Transverse colon (tissue), 4 donors: ENCODE data around the gene BFSP2. TPM values are rescaled to one million over a fixed set of nuclear protein-coding genes. Genes with fewer than 3 reads are reported as not detected.
"Not testable (repeated sequence)": the region's sequence is repeated elsewhere in the genome, so short reads cannot be mapped to it uniquely, and the experiment has no call there.

Source experiments
- DNase-seq: peaks from one replicate; pipeline ENCODE4 v3.0.0-alpha.2; 2019
- H3K27ac ChIP-seq, 4 donors: fragments of 200-600 bp; sonication (generic); 2 replicates each; pipeline ENCODE4 v1.5.1; 2016 to 2018; ENCODE audit warnings: inconsistent platforms in 4 of 4
- H3K27me3 ChIP-seq: fragments of 200-600 bp; sonication (generic); 2 replicates; pipeline ENCODE4 v1.5.1; 2017; ENCODE audit warnings: inconsistent platforms
- H3K36me3 ChIP-seq, 4 donors: fragments of 200-600 bp; sonication (generic); 2 replicates each; pipeline ENCODE4 v1.5.1; 2017 to 2019; ENCODE audit warnings: inconsistent platforms in 4 of 4
- H3K4me1 ChIP-seq, 4 donors: fragments of 200-600 bp; sonication (generic); 2 replicates each; pipeline ENCODE4 v1.5.1; 2017 to 2020; ENCODE audit warnings: inconsistent platforms in 4 of 4
- H3K4me3 ChIP-seq, 4 donors: fragments of 200-600 bp; sonication (generic); 1 replicate in 1 of 4; 2 replicates in 3 of 4; pipeline versions ENCODE4 v1.5.1 to v1.6.1; 2017 to 2019; ENCODE audit warnings: inconsistent platforms in 4 of 4
- H3K9me3 ChIP-seq, 2 donors: fragments of 200-600 bp; sonication (generic); 2 replicates each; pipeline ENCODE4 v1.5.1; 2017 to 2019; ENCODE audit warnings: inconsistent platforms in 2 of 2
- CTCF ChIP-seq, 5 experiments: fragments of 200-600 bp in 3 of 5; fragments of 450-650 bp in 2 of 5; sonication (generic) in 3 of 5; IDR thresholded peaks; 1 replicate in 2 of 5; 2 replicates in 3 of 5; pipeline ENCODE4 v1.5.1; 2016 to 2017; ENCODE audit warnings: antibody characterized with exemption in 5 of 5, inconsistent platforms in 3 of 5, mild to moderate bottlenecking in 2 of 5, moderate library complexity in 1 of 5
- EP300 ChIP-seq: sonication (generic); formaldehyde crosslinking; IDR thresholded peaks from one replicate; pipeline ENCODE4 v1.6.1; 2017; ENCODE audit warnings: antibody characterized with exemption, low read depth
- POLR2A ChIP-seq: fragments of 450-650 bp; IDR thresholded peaks from one replicate; pipeline ENCODE4 v1.6.1; 2016; ENCODE audit warnings: antibody characterized with exemption, mild to moderate bottlenecking, moderate library complexity
- POLR2AphosphoS5 ChIP-seq, 3 donors: sonication (generic); formaldehyde crosslinking; IDR thresholded peaks; one replicate each; pipeline ENCODE4 v1.6.1; 2016; ENCODE audit warnings: antibody characterized with exemption in 3 of 3
- WGBS, 2 donors: methylation state at CpG; one replicate each; pipeline ENCODE4 v1.1.5; 2018; ENCODE audit warnings: low coverage in 1 of 2; 5-methylcytosine and 5-hydroxymethylcytosine counted together
- in situ Hi-C, 4 donors: fragments of 200-750 bp; cut with MboI; loops; one replicate each; pipeline versions ENCODE4 v1.15.0 to v1.15.1; 2017; ENCODE audit warnings: low sequenced_read_pairs in 3 of 4, low pct_ligation_motif_present in 1 of 4, low pct_unique_long_range_greater_than_20kb in 1 of 4
- intact Hi-C: fragments of 100-400 bp; cut with DNase I; formaldehyde crosslinking; loops from one replicate; pipeline ENCODE4 v1.15.1; 2023; ENCODE audit warnings: low total_unique reads
- total RNA-seq, 4 donors: library from RNA; depleted of rRNA; stranded (reverse); fragments of >200 nt; gene quantifications; one replicate each; pipeline ENCODE4 v1.1.0, GENCODE V29; 2016

The BFSP2 gene
- total RNA-seq, 4 donors from 2014 or later = not detected

DNA sequence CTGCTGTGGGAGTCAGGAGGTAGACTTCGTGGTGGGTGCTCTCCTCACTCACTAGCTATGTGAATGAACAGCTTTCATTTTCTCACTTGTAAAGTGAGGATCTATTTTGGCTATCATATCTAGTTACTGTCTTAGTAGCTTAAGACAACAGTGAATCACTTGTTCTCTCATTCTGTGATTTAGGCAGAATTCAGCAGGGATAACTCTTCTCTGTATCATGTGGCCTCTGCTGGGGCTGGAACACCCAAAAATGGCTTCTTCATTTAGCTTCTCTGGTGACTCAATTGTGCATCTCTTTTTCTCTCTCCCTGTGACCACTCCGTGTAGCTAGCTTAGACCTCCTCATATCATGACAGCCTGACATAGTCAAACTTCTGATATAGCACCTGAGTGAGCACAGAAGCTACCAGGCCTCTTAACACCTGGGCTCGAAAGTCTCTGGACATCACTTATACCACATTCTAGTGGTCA is 68.4 kb downstream of the BFSP2 start:
- Histone ChIP-seq H3K27me3 (no peaks in the 10 kb centered on the region), H3K4me1 (peaks cover 0 to under 1% (median 0%) of the 10 kb centered on the region in 4 donors), H3K4me3 (no peak overlapping the region), H3K36me3 (no peaks in the 10 kb centered on the region), H3K27ac (peak overlapping the region in 1 of 4 donors; percentile 53), H3K9me3 (no peaks in the 10 kb centered on the region)
- TF ChIP-seq EP300 (no peak), POLR2A (no peak), POLR2AphosphoS5 (IDR thresholded peaks at IDR 0.05) (no peak), CTCF (IDR thresholded peaks at IDR 0.05) (no peak)
- WGBS, 2 donors = 55 to 76% methylated on average over 3 of the region's 3 CpGs
- intact Hi-C loops = no loop called here
- no peak for DNase-seq
- in situ Hi-C loops = loop anchor here in 2 of 4 donors (10.0 to 25.0 kb wide), 2 partner anchors 107 to 119 kb away; partner anchors contain the start of gene CDV3 (in 1 of the 2)

GRCh38 chr3:133469140-133469731 is 69.4 kb downstream of the BFSP2 start:
- WGBS, 2 donors = 85 to 100% methylated on average over 1 to 7 of the region's 7 CpGs
- intact Hi-C loops = no loop called here
- Histone ChIP-seq H3K27ac (no peak overlapping the region), H3K36me3 (no peaks in the 10 kb centered on the region), H3K4me3 (no peak overlapping the region), H3K9me3 (no peaks in the 10 kb centered on the region), H3K27me3 (no peaks in the 10 kb centered on the region), H3K4me1 (peaks cover 0 to 6% (median 5%) of the 10 kb centered on the region in 4 donors)
- TF ChIP-seq POLR2A (no peak), POLR2AphosphoS5 (IDR thresholded peaks at IDR 0.05) (no peak), EP300 (no peak), CTCF (IDR thresholded peaks at IDR 0.05) (no peak)
- in situ Hi-C loops = loop anchor here in 2 of 4 donors (10.0 to 25.0 kb wide), 2 partner anchors 106 to 118 kb away; partner anchors contain the start of gene CDV3 (in 1 of the 2)
- no peak for DNase-seq

DNA sequence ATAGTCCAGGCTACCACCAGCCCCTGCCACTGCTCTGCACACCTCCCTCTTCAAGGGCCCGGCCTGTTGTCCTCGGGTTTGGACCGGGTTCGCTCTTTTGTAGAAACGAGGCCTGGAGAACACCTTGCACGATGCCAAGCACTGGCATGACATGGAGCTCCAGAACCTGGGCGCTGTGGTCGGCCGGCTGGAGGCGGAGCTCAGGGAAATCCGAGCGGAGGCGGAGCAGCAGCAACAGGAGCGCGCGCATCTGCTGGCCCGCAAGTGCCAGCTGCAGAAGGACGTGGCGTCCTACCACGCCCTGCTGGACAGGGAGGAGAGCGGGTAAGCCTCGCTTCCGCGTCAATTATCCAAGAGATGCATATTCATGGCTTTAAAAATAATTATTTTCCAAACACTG is 72.4 kb downstream of the BFSP2 start:
- intact Hi-C loops (no loop called here), in situ Hi-C loops (loop anchor here in 1 of 4 donors (25.0 kb wide), 1 partner anchor 115 kb away; no protein-coding TSS in a partner anchor)
- Histone ChIP-seq H3K9me3 (no peaks in the 10 kb centered on the region), H3K36me3 (no peaks in the 10 kb centered on the region), H3K4me3 (no peak overlapping the region), H3K4me1 (peaks cover 0 to 22% (median 15%) of the 10 kb centered on the region in 4 donors), H3K27me3 (no peaks in the 10 kb centered on the region), H3K27ac (no peak overlapping the region)
- TF ChIP-seq EP300 (no peak), POLR2AphosphoS5 (IDR thresholded peaks at IDR 0.05) (no peak), CTCF (IDR thresholded peaks at IDR 0.05) (no peak), POLR2A (no peak)
- 63 to 88% methylated on average over 12 to 24 of the region's 24 CpGs for WGBS, 2 donors
- DNase-seq = peak; percentile 54

DNA sequence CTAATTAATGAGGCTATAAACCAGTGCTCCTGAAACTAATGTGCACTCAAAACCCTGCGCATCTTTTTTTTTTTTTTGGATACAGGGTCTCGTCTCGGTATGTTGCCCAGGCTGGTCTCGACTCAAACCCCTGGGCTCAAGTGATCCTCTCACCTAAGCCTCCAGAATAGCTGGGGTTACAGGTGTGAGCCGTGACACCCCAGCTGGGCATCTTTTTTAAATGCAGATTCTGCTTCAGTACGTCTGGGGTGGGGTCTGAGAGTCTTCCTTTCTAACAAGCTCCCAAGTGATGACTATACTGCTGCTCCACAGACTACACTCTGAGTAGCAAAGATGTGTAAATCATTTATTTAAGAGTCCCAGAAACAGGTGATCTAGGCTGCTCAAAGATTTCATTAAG is 73.0 kb downstream of the BFSP2 start:
- Histone ChIP-seq H3K27me3 (no peaks in the 10 kb centered on the region), H3K36me3 (no peaks in the 10 kb centered on the region), H3K4me1 (peaks cover 0 to 23% (median 15%) of the 10 kb centered on the region in 4 donors), H3K9me3 (no peaks in the 10 kb centered on the region), H3K4me3 (no peak overlapping the region), H3K27ac (peak overlapping the region in 2 of 4 donors; percentile 2 to 21)
- DNase-seq = no peak
- WGBS, 2 donors = 75% methylated on average over 5 to 6 of the region's 6 CpGs
- in situ Hi-C loops (loop anchor here in 1 of 4 donors (25.0 kb wide), 1 partner anchor 114 kb away; no protein-coding TSS in a partner anchor), intact Hi-C loops (no loop called here)
- TF ChIP-seq POLR2AphosphoS5 (IDR thresholded peaks at IDR 0.05) = no peak
- no peak for TF ChIP-seq CTCF (IDR thresholded peaks at IDR 0.05)
- TF ChIP-seq POLR2A = no peak
- TF ChIP-seq EP300 = no peak

GRCh38 chr3:133473472-133474191 is 73.8 kb downstream of the BFSP2 start:
- H3K27ac ChIP-seq = peak overlapping the region; percentile 64 to 76 (median 70)

More at GRCh38 chr3:133473472-133474191, 73.8 kb downstream of the BFSP2 start:
- in situ Hi-C loops = loop anchor here in 1 of 4 donors (25.0 kb wide), 1 partner anchor 114 kb away; no protein-coding TSS in a partner anchor
- H3K4me3 ChIP-seq, DNase-seq, H3K9me3 ChIP-seq, H3K27me3 ChIP-seq, intact Hi-C loops, H3K36me3 ChIP-seq: not testable (repeated sequence)
- peaks cover 0 to 23% (median 15%) of the 10 kb centered on the region in 4 donors for H3K4me1 ChIP-seq
- 75% methylated on average over 2 of the region's 5 CpGs; no CpG with 5 or more reads in 1 of the 2 donors for WGBS, 2 donors
